B cell (primary cell): Measurements from ENCODE around the gene ABL1. TPM values are rescaled to one million over a fixed set of nuclear protein-coding genes. Genes with fewer than 3 reads are reported as not detected.

Experiments used
- ATAC-seq: fragments of 200-7000 bp; cut with Tn5 transposase; one replicate; pipeline ENCODE4 v1.10.0; 2021; ENCODE audit warnings: low read depth, mild to moderate bottlenecking, moderate number of reproducible peaks, moderate library complexity
- CTCF ChIA-PET: fragments of 350-600 bp; sonication (Branson Sonifier 250); formaldehyde crosslinking; loops from one replicate; lab custom pipeline; 2021; ENCODE audit warnings: antibody characterized with exemption, inconsistent platforms; lab: Charles Lee
- POLR2A ChIA-PET: fragments of 350-600 bp; sonication (Branson Sonifier 250); formaldehyde crosslinking; loops from one replicate; lab custom pipeline; 2021; ENCODE audit warnings: antibody characterized with exemption; lab: Charles Lee
- DNase-seq: peaks from one replicate; pipeline ENCODE4 v3.0.0; 2013
- H2AFZ ChIP-seq: 2 replicates; pipeline ENCODE4 v1.6.1; 2012; ENCODE audit warnings: mild to moderate bottlenecking, low read depth, low read length; ENCODE audit not compliant: insufficient read depth, poor library complexity, severe bottlenecking
- H3K27ac ChIP-seq, 2 donors: 1 replicate in 1 of 2; 2 replicates in 1 of 2; pipeline ENCODE4 v1.5.1; 2012 to 2013; ENCODE audit warnings: low read length in 2 of 2, mild to moderate bottlenecking in 2 of 2, moderate library complexity in 1 of 2
- H3K27me3 ChIP-seq, 4 experiments: fragments of 200-600 bp in 1 of 4; sonication (generic) in 1 of 4; replicated peaks in 1 of 4; 1 replicate in 2 of 4; 2 replicates in 2 of 4; pipeline versions ENCODE4 v1.6.1 to v1.7.0; 2013 to 2016; ENCODE audit warnings: low read length in 3 of 4, mild to moderate bottlenecking in 2 of 4, mixed read lengths in 1 of 4, moderate library complexity in 1 of 4; ENCODE audit not compliant: insufficient read depth in 4 of 4, control insufficient read depth in 3 of 4; ENCODE audit errors: control extremely low read depth in 1 of 4
- H3K36me3 ChIP-seq, 2 experiments: replicated peaks in 1 of 2; 1 replicate in 1 of 2; 2 replicates in 1 of 2; pipeline versions ENCODE4 v1.6.1 to v1.7.1; 2013; ENCODE audit warnings: low read length in 1 of 2; ENCODE audit not compliant: insufficient read depth in 2 of 2, control insufficient read depth in 1 of 2; ENCODE audit errors: control extremely low read depth in 1 of 2, extremely low read depth in 1 of 2
- H3K4me1 ChIP-seq, 2 donors: fragments of 200-600 bp in 1 of 2; sonication (generic) in 1 of 2; 1 replicate in 1 of 2; 2 replicates in 1 of 2; pipeline versions ENCODE4 v1.5.1 to v1.6.1; 2013 to 2017; ENCODE audit warnings: low read length in 2 of 2; ENCODE audit not compliant: control insufficient read depth in 2 of 2, insufficient read depth in 2 of 2
- H3K4me2 ChIP-seq: replicated peaks from 2 replicates; pipeline ENCODE3; 2012; ENCODE audit warnings: mild to moderate bottlenecking, low read depth, low read length; ENCODE audit not compliant: poor library complexity, severe bottlenecking
- H3K4me3 ChIP-seq, 5 experiments: fragments of 200-600 bp in 1 of 5; sonication (generic) in 1 of 5; 1 replicate in 3 of 5; 2 replicates in 2 of 5; pipeline versions ENCODE4 v1.5.1 to v1.7.0; 2011 to 2016; ENCODE audit warnings: low read length in 4 of 5, mild to moderate bottlenecking in 4 of 5, low read depth in 2 of 5, control low read depth in 1 of 5, moderate library complexity in 1 of 5; ENCODE audit not compliant: insufficient read depth in 1 of 5; ENCODE audit errors: control extremely low read depth in 1 of 5, extremely low read depth in 1 of 5
- H3K79me2 ChIP-seq: fragments of 200-600 bp; sonication (generic); one replicate; pipeline ENCODE4 v1.6.0; 2016; ENCODE audit warnings: low read length; ENCODE audit not compliant: control insufficient read depth, insufficient read depth
- H3K9ac ChIP-seq: fragments of 200-600 bp; sonication (generic); 2 replicates; pipeline ENCODE4 v1.6.1; 2017; ENCODE audit warnings: mild to moderate bottlenecking, low read length, moderate library complexity
- H3K9me3 ChIP-seq, 3 donors: one replicate each; pipeline versions ENCODE4 v1.6.1 to v1.7.1; 2013; ENCODE audit warnings: low read length in 2 of 3; ENCODE audit not compliant: control insufficient read depth in 2 of 3, insufficient read depth in 1 of 3; ENCODE audit errors: control extremely low read depth in 1 of 3
- H4K20me1 ChIP-seq: 2 replicates; pipeline ENCODE4 v1.6.0; 2012; ENCODE audit warnings: mild to moderate bottlenecking, low read length; ENCODE audit not compliant: insufficient read depth, control insufficient read depth, poor library complexity, severe bottlenecking
- H3K27ac Mint-ChIP-seq: one replicate; pipeline ENCODE4 v1.8.0; 2021; ENCODE audit warnings: mixed read lengths
- H3K27me3 Mint-ChIP-seq: one replicate; pipeline ENCODE4 v1.8.0; 2021; ENCODE audit warnings: mixed read lengths
- H3K4me1 Mint-ChIP-seq: one replicate; pipeline ENCODE4 v1.8.0; 2021; ENCODE audit warnings: mixed read lengths
- H3K4me3 Mint-ChIP-seq: one replicate; pipeline ENCODE4 v1.8.0; 2021; ENCODE audit warnings: mixed read lengths
- H3K9me3 Mint-ChIP-seq: one replicate; pipeline ENCODE4 v1.8.0; 2022; ENCODE audit warnings: mixed read lengths; ENCODE audit not compliant: insufficient read depth
- CTCF ChIP-seq: fragments of 200-600 bp; IDR thresholded peaks from one replicate; pipeline ENCODE4 v1.8.0; 2022; ENCODE audit warnings: antibody characterized with exemption, mild to moderate bottlenecking
- EZH2 ChIP-seq: IDR thresholded peaks from 2 replicates; pipeline ENCODE4 v1.6.1; 2012; ENCODE audit warnings: borderline replicate concordance, low read depth, mild to moderate bottlenecking, moderate library complexity, low read length; ENCODE audit not compliant: insufficient read depth, poor library complexity, severe bottlenecking
- WGBS: methylation state at CpG from one replicate; pipeline ENCODE4 v1.1.5; 2013; ENCODE audit warnings: missing lambda C conversion rate; ENCODE audit not compliant: insufficient coverage; 5-methylcytosine and 5-hydroxymethylcytosine counted together
- intact Hi-C: fragments of 100-400 bp; cut with micrococcal nuclease; formaldehyde crosslinking; loops from one replicate; pipeline ENCODE4 v1.10.0; 2022
- polyA plus RNA-seq: library from polyadenylated mRNA; depleted of rRNA; stranded (reverse); fragments of >200 nt; gene quantifications from 2 replicates; pipeline ENCODE4 v1.2.3, GENCODE V29; 2012
- total RNA-seq, 2 donors: library from RNA; stranded (reverse); fragments of 120-200 nt in 1 of 2; gene quantifications; 1 replicate in 1 of 2; 2 replicates in 1 of 2; pipeline versions ENCODE4 v1.2.3 to v1.2.4, GENCODE V29; 2013 to 2022

The ABL1 gene
- total and polyA plus RNA-seq, 2 donors (not counting 1 experiment from before 2014, with no cell fraction given), result 11.9 to 46.0 TPM

- DNase-seq, result no peak
- intact Hi-C loops, result no loop called here
- Histone ChIP-seq H3K4me2 (no peak overlapping the region), H3K4me1 (no peaks in the 10 kb centered on the region), H3K27ac (no peak overlapping the region), H3K79me2 (no peaks in the 10 kb centered on the region), H3K27me3 (peaks cover 0 to 8% (median 0%) of the 10 kb centered on the region in 4 experiments), H2AFZ (no peak overlapping the region), H3K4me3 (no peak overlapping the region), H3K36me3 (no peaks in the 10 kb centered on the region), H3K9me3 (peaks cover 0 to 8% (median 0%) of the 10 kb centered on the region in 3 donors), H3K9ac (no peak overlapping the region), H4K20me1 (no peaks in the 10 kb centered on the region)
- H3K27ac Mint-ChIP-seq, result no peak overlapping the region
- ChIA-PET POLR2A (no interaction called here), CTCF (no interaction called here)
- no peaks in the 10 kb centered on the region for H3K27me3 Mint-ChIP-seq
- ATAC-seq, result no peak
- no peak overlapping the region for H3K4me3 Mint-ChIP-seq
- no peaks in the 10 kb centered on the region for H3K9me3 Mint-ChIP-seq
- TF ChIP-seq CTCF, result no peak
- TF ChIP-seq EZH2, result no peak
- WGBS, result 85% methylated on average over 17 of the region's 17 CpGs
- no peaks in the 10 kb centered on the region for H3K4me1 Mint-ChIP-seq
These were observed 66.6 kb downstream of the ABL1 start for GRCh38 chr9:130901498-130902203.
